Ishikawa (cell line): ENCODE results near the gene MALRD1.

Experiments
- CEBPB ChIP-seq: IDR thresholded peaks from 2 replicates; pipeline ENCODE4 v1.6.1; 2012
- CREB1 ChIP-seq: IDR thresholded peaks from 2 replicates; pipeline ENCODE4 v1.6.1; 2012; ENCODE audit warnings: low read depth
- EGR1 ChIP-seq: IDR thresholded peaks from 2 replicates; pipeline ENCODE4 v1.6.1; 2012
- EP300 ChIP-seq: IDR thresholded peaks from 2 replicates; pipeline ENCODE4 v1.6.1; 2012; ENCODE audit warnings: borderline replicate concordance
- FOXM1 ChIP-seq: IDR thresholded peaks from 2 replicates; pipeline ENCODE4 v1.6.1; 2012; ENCODE audit warnings: low read depth, borderline replicate concordance
- NFIC ChIP-seq: IDR thresholded peaks from 2 replicates; pipeline ENCODE4 v1.6.1; 2012
- RAD21 ChIP-seq: IDR thresholded peaks from 2 replicates; pipeline ENCODE4 v1.6.1; 2012; ENCODE audit warnings: low read depth
- REST ChIP-seq: IDR thresholded peaks from 2 replicates; pipeline ENCODE4 v1.6.1; 2012; ENCODE audit warnings: low read depth, mild to moderate bottlenecking
- TAF1 ChIP-seq: IDR thresholded peaks from 2 replicates; pipeline ENCODE4 v1.6.1; 2012; ENCODE audit warnings: low read depth, mild to moderate bottlenecking
- TCF12 ChIP-seq: IDR thresholded peaks from 2 replicates; pipeline ENCODE4 v1.6.1; 2012; ENCODE audit warnings: low read depth
- TEAD4 ChIP-seq: IDR thresholded peaks from 2 replicates; pipeline ENCODE4 v1.6.1; 2012
- YY1 ChIP-seq: IDR thresholded peaks from 2 replicates; pipeline ENCODE4 v1.6.1; 2012; ENCODE audit warnings: low read depth
- ZBTB7A ChIP-seq: IDR thresholded peaks from 2 replicates; pipeline ENCODE4 v1.6.1; 2012; ENCODE audit warnings: low read depth
- TF ChIP-seq, protein P1 (sequence below): IDR thresholded peaks from 2 replicates; pipeline ENCODE4 v1.6.1; 2012
- TF ChIP-seq, protein P2 (sequence below): IDR thresholded peaks from 2 replicates; pipeline ENCODE4 v1.6.1; 2012

The MALRD1 gene

DNA sequence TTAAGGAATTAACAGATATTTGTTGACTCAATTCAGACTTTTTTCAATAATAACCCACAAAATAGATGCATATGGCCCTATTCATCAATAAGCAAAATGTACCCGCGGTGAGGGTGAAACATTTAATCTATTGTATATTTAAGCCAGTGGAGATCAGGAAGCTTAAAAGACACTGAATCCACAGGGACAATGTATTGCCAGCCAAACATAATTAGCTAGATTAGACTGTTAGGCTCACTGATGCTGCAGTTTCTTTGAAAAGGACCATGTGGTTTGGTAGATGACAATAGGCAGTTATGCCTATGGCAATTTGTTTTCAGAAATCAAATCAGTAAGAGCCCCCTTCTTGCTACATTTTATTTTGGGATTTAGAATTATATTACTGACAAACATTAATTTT, 680.4 kb downstream of the MALRD1 start:
- no peak for TF ChIP-seq CEBPB
- TF ChIP-seq CREB1, result no peak
- no peak for TF ChIP-seq TEAD4
- no peak for TF ChIP-seq EP300
- TF ChIP-seq, protein P1, sequence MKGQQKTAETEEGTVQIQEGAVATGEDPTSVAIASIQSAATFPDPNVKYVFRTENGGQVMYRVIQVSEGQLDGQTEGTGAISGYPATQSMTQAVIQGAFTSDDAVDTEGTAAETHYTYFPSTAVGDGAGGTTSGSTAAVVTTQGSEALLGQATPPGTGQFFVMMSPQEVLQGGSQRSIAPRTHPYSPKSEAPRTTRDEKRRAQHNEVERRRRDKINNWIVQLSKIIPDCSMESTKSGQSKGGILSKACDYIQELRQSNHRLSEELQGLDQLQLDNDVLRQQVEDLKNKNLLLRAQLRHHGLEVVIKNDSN, result no peak
- TF ChIP-seq RAD21, result no peak

- no peak for TF ChIP-seq RAD21
- no peak for TF ChIP-seq NFIC
- TF ChIP-seq CREB1, result no peak
- TF ChIP-seq REST, result no peak
- TF ChIP-seq ZBTB7A, result no peak
- no peak for TF ChIP-seq FOXM1
- TF ChIP-seq, protein P1, result no peak
- no peak for TF ChIP-seq YY1
- TF ChIP-seq CEBPB, result no peak
- no peak for TF ChIP-seq EP300
- TF ChIP-seq TEAD4, result no peak
- no peak for TF ChIP-seq TCF12
- TF ChIP-seq, protein P2, sequence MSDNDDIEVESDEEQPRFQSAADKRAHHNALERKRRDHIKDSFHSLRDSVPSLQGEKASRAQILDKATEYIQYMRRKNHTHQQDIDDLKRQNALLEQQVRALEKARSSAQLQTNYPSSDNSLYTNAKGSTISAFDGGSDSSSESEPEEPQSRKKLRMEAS, result no peak
- TF ChIP-seq TAF1, result no peak
- TF ChIP-seq EGR1, result no peak
Measured at GRCh38 chr10:19730167-19730906, 681.7 kb downstream of the MALRD1 start.

DNA sequence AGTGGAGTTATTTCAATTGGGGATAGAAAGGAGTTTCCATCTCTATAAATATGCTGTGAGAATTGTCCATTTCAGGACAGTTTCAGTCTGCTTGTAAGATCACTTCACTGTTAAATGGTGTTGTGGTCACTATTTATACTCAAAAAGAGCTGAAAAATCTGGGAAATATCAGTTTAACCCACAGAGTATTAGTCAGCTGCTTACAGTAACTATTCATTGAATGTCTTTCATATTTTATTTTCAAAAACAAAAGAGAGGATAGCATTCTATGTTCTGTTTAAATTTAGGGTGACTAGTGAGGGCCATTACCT, 682.3 kb downstream of the MALRD1 start:
- TF ChIP-seq NFIC (no peak), TEAD4 (no peak), RAD21 (no peak), TAF1 (no peak), TCF12 (no peak), FOXM1 (no peak), EP300 (no peak), EGR1 (no peak), REST (no peak), ZBTB7A (no peak), YY1 (no peak)
- TF ChIP-seq, protein P2, result no peak
- TF ChIP-seq, protein P1, result no peak

DNA sequence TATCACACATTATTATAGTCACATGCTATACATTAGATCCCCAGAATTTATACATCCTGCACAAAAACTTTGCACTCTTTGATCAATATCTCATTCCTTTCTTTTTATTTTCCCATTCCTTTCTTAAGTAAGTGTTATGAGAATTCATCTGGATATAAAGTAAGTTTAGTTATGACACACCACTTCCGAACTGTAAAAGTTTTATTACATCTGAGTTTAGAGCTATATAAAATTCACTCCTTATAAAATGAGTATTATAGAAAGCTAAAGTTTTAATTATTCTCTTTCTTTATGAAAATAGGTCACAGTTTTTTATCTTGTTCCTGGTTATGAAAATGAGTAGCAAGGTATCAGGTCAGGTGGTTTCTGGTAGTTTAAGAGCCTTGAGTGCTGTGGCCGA, 683.0 kb downstream of the MALRD1 start:
- TF ChIP-seq FOXM1 (no peak), NFIC (no peak), EGR1 (no peak), TEAD4 (no peak), CREB1 (no peak), RAD21 (no peak), CEBPB (no peak), YY1 (no peak), REST (no peak)
- TF ChIP-seq, protein P1, result no peak
